Prostate gland (tissue), 2 donors: Measurements from ENCODE around the gene FARP1. TPM values are rescaled to one million over a fixed set of nuclear protein-coding genes. Genes with fewer than 3 reads are reported as not detected.

Experiments used
- DNase-seq: peaks from one replicate; pipeline ENCODE4 v3.0.0-alpha.2; 2019; ENCODE audit warnings: low spot score
- H3K27ac ChIP-seq, 2 donors: fragments of 200-600 bp; sonication (generic); 2 replicates each; pipeline ENCODE4 v1.5.1; 2017 to 2019
- H3K27me3 ChIP-seq: fragments of 200-600 bp; sonication (generic); replicated peaks from 2 replicates; pipeline ENCODE4 v1.5.1; 2019; ENCODE audit not compliant: insufficient read depth
- H3K36me3 ChIP-seq, 2 donors: fragments of 200-600 bp; sonication (generic); 1 replicate in 1 of 2; 2 replicates in 1 of 2; pipeline versions ENCODE4 v1.5.1 to v1.8.1; 2017 to 2019
- H3K4me1 ChIP-seq: fragments of 200-600 bp; sonication (generic); replicated peaks from 2 replicates; pipeline ENCODE4 v1.5.1; 2019
- H3K4me3 ChIP-seq, 2 donors: fragments of 200-600 bp; sonication (generic); 2 replicates each; pipeline ENCODE4 v1.5.1; 2017 to 2019
- H3K9me3 ChIP-seq: fragments of 200-600 bp; sonication (generic); 2 replicates; pipeline ENCODE4 v1.5.1; 2017
- CTCF ChIP-seq, 4 experiments: fragments of 200-600 bp in 2 of 4; fragments of 450-650 bp in 2 of 4; sonication (generic) in 2 of 4; IDR thresholded peaks; 1 replicate in 3 of 4; 2 replicates in 1 of 4; pipeline ENCODE4 v1.5.1; 2016 to 2019; ENCODE audit warnings: antibody characterized with exemption in 4 of 4, mild to moderate bottlenecking in 2 of 4, moderate library complexity in 2 of 4
- POLR2A ChIP-seq: fragments of 450-650 bp; IDR thresholded peaks from one replicate; pipeline ENCODE4 v1.6.1; 2016; ENCODE audit warnings: antibody characterized with exemption, mild to moderate bottlenecking
- POLR2AphosphoS5 ChIP-seq: sonication (generic); formaldehyde crosslinking; IDR thresholded peaks from one replicate; pipeline ENCODE4 v1.6.1; 2017; ENCODE audit warnings: antibody characterized with exemption
- WGBS: methylation state at CpG from one replicate; pipeline ENCODE4 v1.1.5; 2018; 5-methylcytosine and 5-hydroxymethylcytosine counted together
- intact Hi-C: fragments of 100-400 bp; cut with DNase I; formaldehyde crosslinking; loops from one replicate; pipeline ENCODE4 v1.14.2; 2022
- total RNA-seq, 2 donors: library from RNA; depleted of rRNA; stranded (reverse); fragments of >200 nt; gene quantifications; one replicate each; pipeline ENCODE4 v1.1.0, GENCODE V29; 2016

Gene FARP1
- total RNA-seq, 2 donors from 2014 or later, result 70.6 to 77.5 TPM

GRCh38 chr13:98436233-98436910 is 293.5 kb downstream of the FARP1 start:
- peaks cover under 1 to 9% of the 10 kb centered on the region in 2 donors for H3K36me3 ChIP-seq
- 83% methylated on average over 12 of the region's 12 CpGs for WGBS
- DNase-seq, result no peak
- no peaks in the 10 kb centered on the region for H3K9me3 ChIP-seq
- no peak overlapping the region for H3K4me3 ChIP-seq
- no peak overlapping the region for H3K27ac ChIP-seq
- intact Hi-C loops, result no loop called here
- no peaks in the 10 kb centered on the region for H3K4me1 ChIP-seq
- TF ChIP-seq POLR2A (no peak), CTCF (IDR thresholded peaks at IDR 0.05) (no peak), POLR2AphosphoS5 (no peak)
- H3K27me3 ChIP-seq, result no peaks in the 10 kb centered on the region

GRCh38 chr13:98438246-98439125 is 295.6 kb downstream of the FARP1 start:
- Histone ChIP-seq H3K4me1 (no peaks in the 10 kb centered on the region), H3K27ac (no peak overlapping the region), H3K27me3 (no peaks in the 10 kb centered on the region), H3K36me3 (peaks cover 9 to 16% of the 10 kb centered on the region in 2 donors), H3K9me3 (no peaks in the 10 kb centered on the region), H3K4me3 (no peak overlapping the region)
- 93% methylated on average over 26 of the region's 27 CpGs for WGBS
- intact Hi-C loops, result no loop called here
- no peak for TF ChIP-seq CTCF (IDR thresholded peaks at IDR 0.05)
- no peak for TF ChIP-seq POLR2A
- TF ChIP-seq POLR2AphosphoS5, result no peak
- DNase-seq, result no peak

DNA sequence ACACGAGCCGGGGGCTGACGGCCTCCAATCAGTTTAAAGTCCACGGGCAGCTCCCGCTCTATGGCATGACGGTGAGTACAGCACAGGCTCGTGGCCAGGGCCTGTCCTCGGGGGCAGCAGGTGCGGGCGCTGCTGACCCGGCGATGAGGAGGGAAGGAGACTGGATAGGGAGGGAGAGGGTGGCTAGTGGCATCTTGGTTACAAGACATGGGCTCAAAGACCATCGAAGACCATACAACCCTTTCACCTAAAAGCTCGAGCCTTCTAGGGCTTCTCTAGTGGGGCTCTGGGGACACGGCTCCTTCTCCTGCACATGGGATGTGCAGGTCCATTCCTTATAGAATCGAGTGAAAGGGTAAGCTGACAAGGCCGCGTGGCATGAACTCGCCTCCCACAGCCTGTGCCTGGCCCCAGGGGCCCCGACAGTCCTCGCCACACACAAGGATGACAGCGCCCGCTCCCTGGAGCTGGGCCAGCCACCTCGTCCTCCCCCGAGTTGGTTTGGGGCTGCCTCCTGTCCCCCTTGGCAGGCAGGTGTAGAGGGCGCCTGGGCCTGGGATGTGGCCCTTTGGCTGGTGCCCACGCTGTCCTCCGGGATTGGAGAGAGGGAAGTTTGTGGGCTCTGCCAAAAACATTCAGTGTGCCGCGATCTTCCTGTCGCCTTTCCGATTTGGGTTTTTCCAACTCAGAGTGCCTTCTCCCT is 296.4 kb downstream of the FARP1 start:
- no peak for TF ChIP-seq CTCF (IDR thresholded peaks at IDR 0.05)
- TF ChIP-seq POLR2AphosphoS5, result no peak
- TF ChIP-seq POLR2A, result no peak
- no peaks in the 10 kb centered on the region for H3K9me3 ChIP-seq
- no peak for DNase-seq
- H3K4me3 ChIP-seq, result no peak overlapping the region
- H3K4me1 ChIP-seq, result no peaks in the 10 kb centered on the region
- no peak overlapping the region for H3K27ac ChIP-seq
- peaks cover 9 to 16% of the 10 kb centered on the region in 2 donors for H3K36me3 ChIP-seq
- WGBS, result 89% methylated on average over 32 of the region's 32 CpGs
- no peaks in the 10 kb centered on the region for H3K27me3 ChIP-seq
- intact Hi-C loops, result no loop called here

DNA sequence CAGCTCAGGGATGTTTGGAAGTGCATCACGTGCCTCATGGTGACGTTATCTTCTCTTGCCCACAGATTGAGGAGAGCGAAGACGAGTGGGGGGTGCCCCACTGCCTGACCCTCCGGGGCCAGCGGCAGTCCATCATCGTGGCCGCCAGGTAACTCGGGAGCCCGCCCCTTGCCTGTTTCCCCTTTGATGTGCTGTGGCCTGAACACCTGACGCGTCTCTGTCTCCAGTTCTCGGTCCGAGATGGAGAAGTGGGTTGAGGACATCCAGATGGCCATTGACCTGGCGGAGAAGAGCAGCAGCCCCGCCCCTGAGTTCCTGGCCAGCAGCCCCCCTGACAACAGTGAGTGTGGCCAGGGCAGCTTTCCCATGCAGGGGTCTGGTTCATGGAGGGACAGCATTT is 297.0 kb downstream of the FARP1 start:
- DNase-seq, result no peak
- H3K4me3 ChIP-seq, result no peak overlapping the region
- no peaks in the 10 kb centered on the region for H3K27me3 ChIP-seq
- no peaks in the 10 kb centered on the region for H3K4me1 ChIP-seq
- H3K27ac ChIP-seq, result no peak overlapping the region
- intact Hi-C loops, result loop anchor here (10.0 kb wide), 2 partner anchors 405 to 585 kb away; no protein-coding TSS in a partner anchor
- 81% methylated on average over 16 of the region's 16 CpGs for WGBS
- H3K36me3 ChIP-seq, result peaks cover 9 to 16% of the 10 kb centered on the region in 2 donors
- no peaks in the 10 kb centered on the region for H3K9me3 ChIP-seq
- TF ChIP-seq CTCF (IDR thresholded peaks at IDR 0.05) (no peak), POLR2AphosphoS5 (no peak), POLR2A (no peak)
